ENCODE measurements around the gene RAB30.

Gene RAB30

DNA sequence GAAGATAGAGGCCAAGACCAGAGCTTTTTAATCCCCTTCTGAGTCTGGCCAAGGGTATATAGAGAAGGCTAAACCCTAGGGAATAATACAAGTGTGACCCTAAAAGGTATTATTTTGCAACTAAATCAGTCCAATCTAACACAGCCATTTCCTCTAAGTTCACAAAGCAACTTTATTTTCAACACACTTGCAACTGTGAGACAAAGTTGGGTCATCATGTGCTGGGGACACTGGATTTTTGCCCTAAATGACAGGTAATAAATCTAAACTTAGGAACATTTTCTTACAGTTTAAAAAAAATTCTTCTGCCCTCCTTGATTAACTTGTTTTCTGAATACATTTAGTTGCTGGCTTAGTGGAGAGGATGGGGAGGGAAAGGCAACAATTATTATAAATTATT, 91.9 kb downstream of the RAB30 start (continued):
- TF ChIP-seq, protein P1, sequence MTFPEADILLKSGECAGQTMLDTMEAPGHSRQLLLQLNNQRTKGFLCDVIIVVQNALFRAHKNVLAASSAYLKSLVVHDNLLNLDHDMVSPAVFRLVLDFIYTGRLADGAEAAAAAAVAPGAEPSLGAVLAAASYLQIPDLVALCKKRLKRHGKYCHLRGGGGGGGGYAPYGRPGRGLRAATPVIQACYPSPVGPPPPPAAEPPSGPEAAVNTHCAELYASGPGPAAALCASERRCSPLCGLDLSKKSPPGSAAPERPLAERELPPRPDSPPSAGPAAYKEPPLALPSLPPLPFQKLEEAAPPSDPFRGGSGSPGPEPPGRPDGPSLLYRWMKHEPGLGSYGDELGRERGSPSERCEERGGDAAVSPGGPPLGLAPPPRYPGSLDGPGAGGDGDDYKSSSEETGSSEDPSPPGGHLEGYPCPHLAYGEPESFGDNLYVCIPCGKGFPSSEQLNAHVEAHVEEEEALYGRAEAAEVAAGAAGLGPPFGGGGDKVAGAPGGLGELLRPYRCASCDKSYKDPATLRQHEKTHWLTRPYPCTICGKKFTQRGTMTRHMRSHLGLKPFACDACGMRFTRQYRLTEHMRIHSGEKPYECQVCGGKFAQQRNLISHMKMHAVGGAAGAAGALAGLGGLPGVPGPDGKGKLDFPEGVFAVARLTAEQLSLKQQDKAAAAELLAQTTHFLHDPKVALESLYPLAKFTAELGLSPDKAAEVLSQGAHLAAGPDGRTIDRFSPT (tag by site-specific recombination; IDR thresholded peaks at IDR 0.05), result no peak
- TF ChIP-seq ZNF174 (tag by site-specific recombination; IDR thresholded peaks at IDR 0.05), result no peak
- TF ChIP-seq ZNF221 (tag by site-specific recombination; IDR thresholded peaks at IDR 0.05; ENCODE audit: borderline replicate concordance), result no peak
- TF ChIP-seq ZNF239 (tag by site-specific recombination; IDR thresholded peaks at IDR 0.05), result no peak
- no peak for TF ChIP-seq ZNF214 (tag by site-specific recombination; IDR thresholded peaks at IDR 0.05; ENCODE audit: borderline replicate concordance)

- Histone ChIP-seq H3K4me3 (ENCODE audit: low read depth, low read length) (no peak overlapping the region), H3K4me1 (ENCODE audit: control insufficient read depth, insufficient read depth, low read length) (no peaks in the 10 kb centered on the region), H3K9me3 (ENCODE audit: control insufficient read depth, insufficient read depth, low read depth, low read length) (no peaks in the 10 kb centered on the region), H3K27ac (ENCODE audit: extremely low read depth, low read depth, low read length) (no peak overlapping the region), H3K36me3 (ENCODE audit: control insufficient read depth in 2 of 2, insufficient read depth in 1 of 2, low read length in 2 of 2) (no peaks in the 10 kb centered on the region)
- ChIA-PET POLR2A (no interaction called here), CTCF (no interaction called here)
- no peak for TF ChIP-seq ZNF266 (tag by site-specific recombination; IDR thresholded peaks at IDR 0.05; ENCODE audit: low read depth)
- no peak for TF ChIP-seq ZNF629 (tag by site-specific recombination; IDR thresholded peaks at IDR 0.05)
- TF ChIP-seq ZNF274 (IDR thresholded peaks at IDR 0.05; ENCODE audit: low read length), result no peak
- no peak for TF ChIP-seq ZNF274 (tag by site-specific recombination; IDR thresholded peaks at IDR 0.05; ENCODE audit: borderline replicate concordance)
- no peak for TF ChIP-seq ZNF23 (tag by site-specific recombination; IDR thresholded peaks at IDR 0.05; ENCODE audit: borderline replicate concordance)
Observed at GRCh38 chr11:82978422-82979099, 93.1 kb downstream of the RAB30 start.

GRCh38 chr11:82976786-82977185, 94.9 kb downstream of the RAB30 start:
- TF ChIP-seq SP3 (tag by site-specific recombination; IDR thresholded peaks at IDR 0.05), result no peak
- ChIA-PET CTCF (no interaction called here), POLR2A (no interaction called here)
- H3K4me1 ChIP-seq (ENCODE audit: control insufficient read depth, insufficient read depth, low read length), result no peaks in the 10 kb centered on the region
- H3K27ac ChIP-seq (ENCODE audit: extremely low read depth, low read depth, low read length), result no peak overlapping the region
- no peaks in the 10 kb centered on the region for H3K9me3 ChIP-seq (ENCODE audit: control insufficient read depth, insufficient read depth, low read depth, low read length)
- no peak overlapping the region for H3K4me3 ChIP-seq (ENCODE audit: low read depth, low read length)
- no peaks in the 10 kb centered on the region for H3K36me3 ChIP-seq (ENCODE audit: control insufficient read depth in 2 of 2, insufficient read depth in 1 of 2, low read length in 2 of 2)

GRCh38 chr11:82975882-82976281, 95.8 kb downstream of the RAB30 start:
- TF ChIP-seq ZEB2 (tag by site-specific recombination; IDR thresholded peaks at IDR 0.05), result no peak
- no peak for TF ChIP-seq GLI2 (tag by site-specific recombination; IDR thresholded peaks at IDR 0.05; ENCODE audit: borderline replicate concordance, low read depth)
- no peak for TF ChIP-seq MEIS1 (CRISPR knock-in tag; IDR thresholded peaks at IDR 0.05; ENCODE audit: borderline replicate concordance)
- TF ChIP-seq PBX3 (CRISPR knock-in tag; IDR thresholded peaks at IDR 0.05), result no peak
- no peak for TF ChIP-seq ZNF324 (tag by site-specific recombination; IDR thresholded peaks at IDR 0.05)
- TF ChIP-seq GLI4 (tag by site-specific recombination; IDR thresholded peaks at IDR 0.05), result no peak
- no peak for TF ChIP-seq ZNF530 (tag by site-specific recombination; IDR thresholded peaks at IDR 0.05; ENCODE audit: low read depth)
- no peak for TF ChIP-seq ZNF155 (tag by site-specific recombination; IDR thresholded peaks at IDR 0.05)
- TF ChIP-seq ZNF837 (tag by site-specific recombination; IDR thresholded peaks at IDR 0.05), result no peak
- TF ChIP-seq ZNF175 (tag by site-specific recombination; IDR thresholded peaks at IDR 0.05), result no peak
- no peak for TF ChIP-seq GFI1B (tag by site-specific recombination; IDR thresholded peaks at IDR 0.05)
- no peak for TF ChIP-seq ZNF146 (tag by site-specific recombination; IDR thresholded peaks at IDR 0.05)
- TF ChIP-seq ZNF423 (tag by site-specific recombination; IDR thresholded peaks at IDR 0.05), result no peak
- no peak for TF ChIP-seq ZNF280D (tag by site-specific recombination; IDR thresholded peaks at IDR 0.05)
- no peak for TF ChIP-seq ZNF626 (tag by site-specific recombination; IDR thresholded peaks at IDR 0.05)
- CTCF ChIA-PET, result no interaction called here
- Histone ChIP-seq H3K27ac (ENCODE audit: extremely low read depth, low read depth, low read length) (no peak overlapping the region), H3K4me1 (ENCODE audit: control insufficient read depth, insufficient read depth, low read length) (no peaks in the 10 kb centered on the region), H3K36me3 (ENCODE audit: control insufficient read depth in 2 of 2, insufficient read depth in 1 of 2, low read length in 2 of 2) (no peaks in the 10 kb centered on the region), H3K4me3 (ENCODE audit: low read depth, low read length) (no peak overlapping the region), H3K9me3 (ENCODE audit: control insufficient read depth, insufficient read depth, low read depth, low read length) (no peaks in the 10 kb centered on the region)
- POLR2A ChIA-PET, result no interaction called here
